ENCODE results near the gene IKZF2. TPM values are rescaled to one million over a fixed set of nuclear protein-coding genes. Genes with fewer than 3 reads are reported as not detected.

The IKZF2 gene
- total RNA-seq, 1 donor from 2014 or later: 21.9 TPM

GRCh38 chr2:213172641-213173040 lies 21.2 kb upstream of the IKZF2 start:
- DNase-seq (ENCODE audit: low spot score, unreplicated experiment): no peak
- Mint-ChIP-seq H3K27ac (peak overlapping the region; percentile 39), H3K4me3 (ENCODE audit: low read depth) (no peak overlapping the region), H3K9me3 (ENCODE audit: low read depth) (no peaks in the 10 kb centered on the region), H3K27me3 (no peaks in the 10 kb centered on the region), H3K36me3 (ENCODE audit: insufficient read depth) (no peaks in the 10 kb centered on the region), H3K4me1 (ENCODE audit: low read depth) (peaks cover 4% of the 10 kb centered on the region)
- TF ChIP-seq CTCF (IDR thresholded peaks at IDR 0.05; ENCODE audit: unreplicated experiment): no peak

GRCh38 chr2:213171147-213171546 lies 19.7 kb upstream of the IKZF2 start:
- H3K4me1 Mint-ChIP-seq (ENCODE audit: low read depth): peaks cover 4% of the 10 kb centered on the region
- H3K4me3 Mint-ChIP-seq (ENCODE audit: low read depth): no peak overlapping the region
- no peaks in the 10 kb centered on the region for H3K9me3 Mint-ChIP-seq (ENCODE audit: low read depth)
- DNase-seq (ENCODE audit: low spot score, unreplicated experiment): no peak
- no peaks in the 10 kb centered on the region for H3K36me3 Mint-ChIP-seq (ENCODE audit: insufficient read depth)
- no peak overlapping the region for H3K27ac Mint-ChIP-seq
- H3K27me3 Mint-ChIP-seq: no peaks in the 10 kb centered on the region
- no peak for TF ChIP-seq CTCF (IDR thresholded peaks at IDR 0.05; ENCODE audit: unreplicated experiment)

- no peak for TF ChIP-seq CTCF (IDR thresholded peaks at IDR 0.05; ENCODE audit: unreplicated experiment)
- H3K9me3 Mint-ChIP-seq (ENCODE audit: low read depth): no peaks in the 10 kb centered on the region
- no peak for DNase-seq (ENCODE audit: low spot score, unreplicated experiment)
- H3K27ac Mint-ChIP-seq: no peak overlapping the region
- H3K4me1 Mint-ChIP-seq (ENCODE audit: low read depth): peaks cover 3% of the 10 kb centered on the region
- H3K27me3 Mint-ChIP-seq: no peaks in the 10 kb centered on the region
- no peak overlapping the region for H3K4me3 Mint-ChIP-seq (ENCODE audit: low read depth)
- no peaks in the 10 kb centered on the region for H3K36me3 Mint-ChIP-seq (ENCODE audit: insufficient read depth)
These were observed 16.0 kb upstream of the IKZF2 start for GRCh38 chr2:213167271-213167930.

- H3K36me3 Mint-ChIP-seq (ENCODE audit: insufficient read depth): no peaks in the 10 kb centered on the region
- H3K27me3 Mint-ChIP-seq: no peaks in the 10 kb centered on the region
- TF ChIP-seq CTCF (IDR thresholded peaks at IDR 0.05; ENCODE audit: unreplicated experiment): no peak
- DNase-seq (ENCODE audit: low spot score, unreplicated experiment): no peak
- no peak overlapping the region for H3K4me3 Mint-ChIP-seq (ENCODE audit: low read depth)
- H3K4me1 Mint-ChIP-seq (ENCODE audit: low read depth): peaks cover 3% of the 10 kb centered on the region
- no peaks in the 10 kb centered on the region for H3K9me3 Mint-ChIP-seq (ENCODE audit: low read depth)
- no peak overlapping the region for H3K27ac Mint-ChIP-seq
These were observed 14.7 kb upstream of the IKZF2 start for GRCh38 chr2:213166109-213166508.

GRCh38 chr2:213164263-213164662 lies 12.9 kb upstream of the IKZF2 start:
- H3K4me1 Mint-ChIP-seq (ENCODE audit: low read depth): peaks cover 3% of the 10 kb centered on the region
- no peaks in the 10 kb centered on the region for H3K27me3 Mint-ChIP-seq
- no peaks in the 10 kb centered on the region for H3K9me3 Mint-ChIP-seq (ENCODE audit: low read depth)
- H3K36me3 Mint-ChIP-seq (ENCODE audit: insufficient read depth): no peaks in the 10 kb centered on the region
- no peak for TF ChIP-seq CTCF (IDR thresholded peaks at IDR 0.05; ENCODE audit: unreplicated experiment)
- no peak overlapping the region for H3K27ac Mint-ChIP-seq
- no peak for DNase-seq (ENCODE audit: low spot score, unreplicated experiment)
- no peak overlapping the region for H3K4me3 Mint-ChIP-seq (ENCODE audit: low read depth)
